ENCODE results near the gene INTS11. TPM values are rescaled to one million over a fixed set of nuclear protein-coding genes. Genes with fewer than 3 reads are reported as not detected.

INTS11 gene
- total and polyA plus RNA-seq, 4 experiments from 2014 or later = 68.3 to 173 (median 117) TPM

DNA sequence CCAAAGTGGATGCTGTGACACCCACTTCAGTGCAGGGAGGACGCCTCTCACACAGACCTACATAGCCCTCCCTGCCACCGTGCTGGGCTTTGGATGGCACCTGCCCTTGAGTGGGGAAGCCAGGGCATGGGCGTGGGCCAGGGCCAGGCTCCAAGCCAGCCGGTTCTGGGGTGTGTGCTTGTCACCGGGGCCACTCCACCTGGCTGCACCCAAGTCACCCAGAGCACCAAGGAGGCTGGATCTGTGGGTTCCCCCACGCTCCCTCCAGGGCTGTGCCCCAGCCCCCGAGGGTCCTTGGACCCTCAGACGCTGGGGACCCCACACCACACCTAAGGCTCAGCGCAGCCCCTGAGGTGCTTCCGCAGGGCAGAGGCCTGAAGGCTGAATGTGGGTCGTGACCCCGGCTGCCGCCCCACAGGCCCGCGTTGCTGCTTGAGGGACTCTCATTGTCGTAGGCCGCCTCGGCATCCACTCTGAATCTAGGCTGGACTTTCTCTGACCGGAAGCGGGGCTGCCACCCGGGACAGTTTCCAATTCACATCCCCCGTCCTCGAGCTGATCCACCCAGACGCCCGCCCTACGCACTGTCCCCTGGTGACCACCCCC is 32.4 kb upstream of the INTS11 start:
- H3K4me1 ChIP-seq (ENCODE audit: insufficient read depth, low read length) = peaks cover 26% of the 10 kb centered on the region
- no peak overlapping the region for H3K27ac ChIP-seq (ENCODE audit: low read depth, low read length)
- H3K27me3 ChIP-seq (ENCODE audit: insufficient read depth, low read length) = no peaks in the 10 kb centered on the region
- H3K4me1 Mint-ChIP-seq = peaks cover 6 to 26% (median 13%) of the 10 kb centered on the region in 4 donors
- H3K36me3 ChIP-seq (ENCODE audit: insufficient read depth, low read length) = no peaks in the 10 kb centered on the region
- H3K27ac Mint-ChIP-seq = no peak overlapping the region
- intact Hi-C loops (cut with micrococcal nuclease) = no loop called here
- peaks cover 6 to 17% of the 10 kb centered on the region in 2 donors for H3K27me3 Mint-ChIP-seq
- no peaks in the 10 kb centered on the region for H3K36me3 Mint-ChIP-seq
- peaks cover 0 to 2% (median 0%) of the 10 kb centered on the region in 8 donors for H3K9me3 Mint-ChIP-seq
- H3K4me3 ChIP-seq (ENCODE audit: low read length in 2 of 2) = no peak overlapping the region
- no peak for DNase-seq
- H3K4me3 Mint-ChIP-seq = no peak overlapping the region
- H3K9me3 ChIP-seq (ENCODE audit: control insufficient read depth in 1 of 2, low read length in 2 of 2) = no peaks in the 10 kb centered on the region
- ChIA-PET POLR2A (ENCODE audit: partially characterized antibody) (interaction anchor here (0.6 kb wide), 1 partner anchor 337 kb away, joined by 3 read pairs; no protein-coding TSS in a partner anchor), CTCF (ENCODE audit: partially characterized antibody) (no interaction called here)

DNA sequence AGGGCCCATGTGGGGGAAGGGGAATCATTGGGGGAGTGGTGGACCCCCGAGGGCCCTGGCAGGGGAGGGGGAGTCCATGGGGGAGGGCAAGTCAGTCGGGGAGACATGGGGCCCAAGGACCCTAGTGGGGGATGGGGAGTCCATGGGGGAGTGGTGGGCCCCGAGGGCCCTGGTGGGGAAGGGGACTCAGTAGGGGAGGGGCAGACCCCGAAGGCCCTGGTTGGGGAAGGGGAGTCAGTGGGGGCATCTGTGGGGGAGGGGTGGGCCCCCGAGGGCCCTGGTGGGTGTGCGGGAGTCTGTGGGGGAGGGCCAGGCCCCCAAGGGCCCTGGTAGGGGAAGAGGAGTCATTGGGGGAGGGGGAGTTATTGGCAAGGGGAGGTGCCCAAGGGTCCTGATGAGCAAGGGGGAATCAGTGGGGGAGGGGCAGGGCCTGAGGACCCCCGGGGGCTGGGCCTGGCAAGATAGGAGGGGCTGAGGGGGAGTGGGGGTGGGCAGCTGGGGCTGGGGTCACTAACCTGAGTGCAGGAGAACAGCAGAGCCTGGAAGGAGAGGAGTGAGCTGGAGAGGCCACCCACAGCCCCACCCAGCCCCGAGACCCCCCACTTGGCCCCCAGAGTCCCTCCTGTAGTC is 31.8 kb upstream of the INTS11 start:
- no peak overlapping the region for H3K4me3 Mint-ChIP-seq
- Histone ChIP-seq H3K4me3 (ENCODE audit: low read length in 2 of 2) (no peak overlapping the region), H3K4me1 (ENCODE audit: insufficient read depth, low read length) (peaks cover 26% of the 10 kb centered on the region), H3K36me3 (ENCODE audit: insufficient read depth, low read length) (no peaks in the 10 kb centered on the region), H3K27ac (ENCODE audit: low read depth, low read length) (no peak overlapping the region), H3K27me3 (ENCODE audit: insufficient read depth, low read length) (no peaks in the 10 kb centered on the region), H3K9me3 (ENCODE audit: control insufficient read depth in 1 of 2, low read length in 2 of 2) (no peaks in the 10 kb centered on the region)
- no peaks in the 10 kb centered on the region for H3K36me3 Mint-ChIP-seq
- H3K9me3 Mint-ChIP-seq = peaks cover 0 to 2% (median 0%) of the 10 kb centered on the region in 8 donors
- CTCF ChIA-PET (ENCODE audit: partially characterized antibody) = interaction anchor here (1.2 kb wide), 1 partner anchor 15 kb away, joined by 3 read pairs; no protein-coding TSS in a partner anchor
- no peak for DNase-seq
- H3K4me1 Mint-ChIP-seq = peaks cover 6 to 27% (median 13%) of the 10 kb centered on the region in 4 donors
- H3K27me3 Mint-ChIP-seq = peaks cover 6 to 17% of the 10 kb centered on the region in 2 donors
- POLR2A ChIA-PET (ENCODE audit: partially characterized antibody) = no interaction called here
- intact Hi-C loops (cut with micrococcal nuclease) = no loop called here
- no peak overlapping the region for H3K27ac Mint-ChIP-seq

- intact Hi-C loops (cut with micrococcal nuclease) = no loop called here
- no peaks in the 10 kb centered on the region for H3K9me3 ChIP-seq (ENCODE audit: control insufficient read depth in 1 of 2, low read length in 2 of 2)
- H3K27ac ChIP-seq (ENCODE audit: low read depth, low read length) = no peak overlapping the region
- no peaks in the 10 kb centered on the region for H3K36me3 ChIP-seq (ENCODE audit: insufficient read depth, low read length)
- Mint-ChIP-seq H3K9me3 (peaks cover 0 to 2% (median 0%) of the 10 kb centered on the region in 8 donors), H3K4me3 (no peak overlapping the region), H3K27ac (no peak overlapping the region), H3K4me1 (peaks cover 2 to 27% (median 11%) of the 10 kb centered on the region in 4 donors), H3K36me3 (no peaks in the 10 kb centered on the region), H3K27me3 (peaks cover 6 to 17% of the 10 kb centered on the region in 2 donors)
- H3K4me3 ChIP-seq (ENCODE audit: low read length in 2 of 2) = no peak overlapping the region
- no peaks in the 10 kb centered on the region for H3K27me3 ChIP-seq (ENCODE audit: insufficient read depth, low read length)
- ChIA-PET CTCF (ENCODE audit: partially characterized antibody) (interaction anchor here (1.2 kb wide), 1 partner anchor 16 kb away, joined by 3 read pairs; no protein-coding TSS in a partner anchor), POLR2A (ENCODE audit: partially characterized antibody) (interaction anchor here (0.7 kb wide), 1 partner anchor 44 kb away, joined by 3 read pairs; the partner anchor contains the start of gene CCNL2)
- peaks cover 26% of the 10 kb centered on the region for H3K4me1 ChIP-seq (ENCODE audit: insufficient read depth, low read length)
- DNase-seq = no peak
Observed at GRCh38 chr1:1355416-1355815, 31.0 kb upstream of the INTS11 start.

DNA sequence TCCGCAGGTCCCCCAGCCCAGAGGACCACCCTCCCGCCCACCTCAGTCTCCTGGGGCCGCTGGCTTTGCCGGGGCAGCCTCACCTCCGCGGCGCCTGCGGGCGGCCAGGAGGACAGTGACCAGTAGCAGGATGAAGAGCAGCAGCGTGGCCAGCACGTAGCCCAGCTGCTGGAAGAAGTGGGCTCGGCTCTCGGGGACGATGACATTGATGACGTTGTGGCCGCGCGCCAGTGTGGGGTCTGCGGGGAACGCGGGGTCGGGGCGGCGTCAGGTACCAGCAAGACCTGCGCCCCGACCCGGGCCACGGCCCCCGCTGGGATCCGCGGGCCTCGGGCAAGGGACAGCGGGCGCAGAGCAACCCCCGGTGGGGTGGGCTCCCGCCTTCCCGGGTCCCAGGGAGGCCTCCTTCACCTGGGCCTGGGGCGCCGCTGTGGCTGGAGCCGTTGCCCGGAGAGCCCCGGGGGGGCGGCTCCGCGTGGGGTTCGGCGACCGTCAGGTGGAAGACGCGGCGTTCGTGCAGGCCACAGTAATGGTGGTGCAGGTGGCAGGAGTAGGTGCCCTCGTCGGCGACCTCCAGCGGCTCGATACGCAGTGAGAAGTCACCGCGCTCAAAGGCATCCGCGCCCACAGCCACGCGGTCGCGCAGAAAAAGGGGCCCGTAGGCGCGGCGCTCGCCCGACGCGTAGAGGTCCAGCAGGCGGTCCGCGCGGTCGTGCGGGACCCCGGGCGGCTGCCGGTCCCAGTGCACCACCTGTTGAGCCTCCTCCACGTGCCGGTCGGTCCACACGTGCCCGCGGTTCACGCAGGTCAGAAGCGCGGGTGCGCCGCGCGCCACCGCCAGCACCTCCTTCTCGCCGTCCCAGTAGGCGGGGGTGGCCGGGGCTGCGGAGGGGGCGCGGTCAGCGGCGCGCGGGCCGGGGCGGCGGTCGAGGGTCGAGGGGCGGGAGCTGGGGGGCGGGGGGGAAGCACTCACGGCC is 30.1 kb upstream of the INTS11 start:
- DNase-seq = peak in 1 of 5 donors; percentile 32
- H3K27ac ChIP-seq (ENCODE audit: low read depth, low read length) = no peak overlapping the region
- Mint-ChIP-seq H3K9me3 (peaks cover 0 to 2% (median 0%) of the 10 kb centered on the region in 8 donors), H3K4me3 (peak overlapping the region in 5 of 8 donors; percentile 20 to 57 (median 38)), H3K27me3 (peaks cover 6 to 17% of the 10 kb centered on the region in 2 donors), H3K36me3 (no peaks in the 10 kb centered on the region), H3K27ac (peak overlapping the region in 1 of 7 donors; percentile 30), H3K4me1 (peaks cover 2 to 26% (median 11%) of the 10 kb centered on the region in 4 donors)
- intact Hi-C loops (cut with micrococcal nuclease) = no loop called here
- ChIA-PET CTCF (ENCODE audit: partially characterized antibody) (interaction anchor here (0.9 to 1.2 kb wide), 2 partner anchors 17 to 18 kb away, joined by 3 read pairs; no protein-coding TSS in a partner anchor), POLR2A (ENCODE audit: partially characterized antibody) (interaction anchor here (0.7 to 3.5 kb wide), 4 partner anchors 15 to 44 kb away, joined by 3 to 24 read pairs (median 3); partner anchors contain the start of genes AURKAIP1 and CCNL2)
- peaks cover 26% of the 10 kb centered on the region for H3K4me1 ChIP-seq (ENCODE audit: insufficient read depth, low read length)
- no peaks in the 10 kb centered on the region for H3K36me3 ChIP-seq (ENCODE audit: insufficient read depth, low read length)
- no peaks in the 10 kb centered on the region for H3K9me3 ChIP-seq (ENCODE audit: control insufficient read depth in 1 of 2, low read length in 2 of 2)
- no peaks in the 10 kb centered on the region for H3K27me3 ChIP-seq (ENCODE audit: insufficient read depth, low read length)
- H3K4me3 ChIP-seq (ENCODE audit: low read length in 2 of 2) = no peak overlapping the region

GRCh38 chr1:1353389-1354151 is 29.1 kb upstream of the INTS11 start:
- intact Hi-C loops (cut with micrococcal nuclease) = no loop called here
- H3K4me3 ChIP-seq (ENCODE audit: low read length in 2 of 2) = no peak overlapping the region
- no peaks in the 10 kb centered on the region for H3K9me3 ChIP-seq (ENCODE audit: control insufficient read depth in 1 of 2, low read length in 2 of 2)
- ChIA-PET POLR2A (ENCODE audit: partially characterized antibody) (interaction anchor here (0.8 to 3.5 kb wide), 3 partner anchors 16 to 21 kb away, joined by 3 to 24 read pairs (median 3); partner anchors contain the start of gene AURKAIP1), CTCF (ENCODE audit: partially characterized antibody) (interaction anchor here (0.9 kb wide), 1 partner anchor 19 kb away, joined by 3 read pairs; no protein-coding TSS in a partner anchor)
- no peaks in the 10 kb centered on the region for H3K36me3 ChIP-seq (ENCODE audit: insufficient read depth, low read length)
- peaks cover 4 to 13% of the 10 kb centered on the region in 2 donors for H3K27me3 Mint-ChIP-seq
- no peak for DNase-seq
- peaks cover 0 to 2% (median 0%) of the 10 kb centered on the region in 8 donors for H3K9me3 Mint-ChIP-seq
- H3K27me3 ChIP-seq (ENCODE audit: insufficient read depth, low read length) = no peaks in the 10 kb centered on the region
- H3K36me3 Mint-ChIP-seq = no peaks in the 10 kb centered on the region
- H3K4me1 ChIP-seq (ENCODE audit: insufficient read depth, low read length) = peaks cover 20% of the 10 kb centered on the region
- peaks cover 0 to 20% (median 5%) of the 10 kb centered on the region in 4 donors for H3K4me1 Mint-ChIP-seq
- peak overlapping the region in 3 of 8 donors; percentile 25 to 55 (median 32) for H3K4me3 Mint-ChIP-seq
- H3K27ac Mint-ChIP-seq = peak overlapping the region in 1 of 7 donors; percentile 30
- no peak overlapping the region for H3K27ac ChIP-seq (ENCODE audit: low read depth, low read length)

DNA sequence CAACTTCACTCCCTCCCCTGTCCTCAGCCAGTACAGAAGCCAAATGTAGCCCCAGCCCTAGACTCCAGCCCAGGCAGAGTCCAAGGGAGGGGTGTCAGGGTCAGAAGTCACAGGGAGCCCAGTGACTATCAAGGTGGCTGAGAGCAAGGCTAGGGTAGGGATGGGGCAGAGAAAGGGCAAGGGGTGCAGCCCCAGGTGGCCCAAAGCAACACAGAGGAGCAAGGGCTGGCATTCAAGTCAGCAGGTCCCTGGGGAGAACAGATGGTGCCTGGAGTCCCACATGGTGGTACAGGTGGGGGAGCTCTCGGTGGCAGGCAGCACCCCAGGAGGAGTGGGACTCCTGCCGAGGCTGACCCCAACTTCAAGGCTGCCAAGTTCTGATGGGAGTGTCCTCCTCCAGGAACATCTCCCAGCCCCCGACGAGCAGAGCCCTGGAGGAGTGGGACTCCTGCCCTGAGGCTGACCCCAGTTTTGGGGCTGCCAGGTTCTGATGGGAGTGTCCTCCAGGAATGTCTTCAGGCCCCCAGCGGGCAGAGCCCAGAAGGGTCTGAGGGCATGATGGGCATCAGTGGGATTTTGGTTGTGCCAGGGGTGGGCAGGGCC is 28.4 kb upstream of the INTS11 start:
- no peaks in the 10 kb centered on the region for H3K9me3 ChIP-seq (ENCODE audit: control insufficient read depth in 1 of 2, low read length in 2 of 2)
- intact Hi-C loops (cut with micrococcal nuclease) = no loop called here
- no peak for DNase-seq
- ChIA-PET CTCF (ENCODE audit: partially characterized antibody) (interaction anchor here (1.8 kb wide), 1 partner anchor 19 kb away, joined by 9 read pairs; no protein-coding TSS in a partner anchor), POLR2A (ENCODE audit: partially characterized antibody) (interaction anchor here (1.4 to 3.5 kb wide), 2 partner anchors 16 to 22 kb away, joined by 3 to 24 read pairs; partner anchors contain the start of gene AURKAIP1)
- Mint-ChIP-seq H3K36me3 (no peaks in the 10 kb centered on the region), H3K27me3 (peaks cover 4 to 13% of the 10 kb centered on the region in 2 donors), H3K27ac (peak overlapping the region in 2 of 7 donors; percentile 25 to 78), H3K4me1 (peaks cover 0 to 20% (median 7%) of the 10 kb centered on the region in 4 donors), H3K9me3 (peaks cover 0 to 2% (median 0%) of the 10 kb centered on the region in 8 donors), H3K4me3 (peak overlapping the region in 6 of 8 donors; percentile 21 to 91 (median 50))
- no peaks in the 10 kb centered on the region for H3K36me3 ChIP-seq (ENCODE audit: insufficient read depth, low read length)
- H3K4me1 ChIP-seq (ENCODE audit: insufficient read depth, low read length) = peaks cover 21% of the 10 kb centered on the region
- no peak overlapping the region for H3K4me3 ChIP-seq (ENCODE audit: low read length in 2 of 2)
- no peak overlapping the region for H3K27ac ChIP-seq (ENCODE audit: low read depth, low read length)
- H3K27me3 ChIP-seq (ENCODE audit: insufficient read depth, low read length) = no peaks in the 10 kb centered on the region
